ENCODE data around the gene RBM20.
A peak's percentile ranks its signal among the peaks of the same experiment; 100 is the strongest.

Gene RBM20

DNA sequence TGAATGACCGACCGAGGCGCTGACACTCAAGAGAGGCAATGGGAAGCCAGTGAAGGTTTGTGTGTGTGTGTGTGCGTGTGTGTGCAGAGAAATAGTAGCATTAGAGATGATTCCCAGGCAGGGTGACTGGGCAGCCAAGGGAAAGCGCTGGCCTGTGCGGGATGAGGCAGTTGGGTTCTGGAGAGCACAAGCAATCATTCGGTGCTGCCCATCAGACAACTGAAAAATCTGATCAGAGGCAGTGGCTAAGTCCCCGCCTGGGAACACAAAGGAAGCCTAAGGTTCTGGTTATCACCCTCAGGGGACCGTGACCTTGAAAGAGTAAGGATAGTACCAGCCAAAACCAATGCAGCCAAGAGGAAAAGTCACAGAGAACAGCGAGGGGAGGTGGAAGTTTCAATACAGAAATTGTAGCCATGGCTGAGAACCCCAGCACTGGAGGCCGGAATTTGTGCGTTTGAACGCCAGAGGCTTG lies 226.7 kb downstream of the RBM20 start:
- Histone ChIP-seq H4K20me1 (peaks cover 26% of the 10 kb centered on the region), H3K36me3 (peaks cover under 1% of the 10 kb centered on the region; the same call in 1 of the 2 replicates), H3K4me2 (peak overlapping the region; percentile 83), H3K9me3 (no peaks in the 10 kb centered on the region), H3K9ac (peak overlapping the region; percentile 86), H3K27me3 (no peaks in the 10 kb centered on the region), H3K4me1 (peaks cover 61% of the 10 kb centered on the region), H3K27ac (peak overlapping the region; percentile 90), H3K4me3 (peak overlapping the region; percentile 80)
- no peak for TF ChIP-seq Cebpa-rat (IDR thresholded peaks at IDR 0.05)

DNA sequence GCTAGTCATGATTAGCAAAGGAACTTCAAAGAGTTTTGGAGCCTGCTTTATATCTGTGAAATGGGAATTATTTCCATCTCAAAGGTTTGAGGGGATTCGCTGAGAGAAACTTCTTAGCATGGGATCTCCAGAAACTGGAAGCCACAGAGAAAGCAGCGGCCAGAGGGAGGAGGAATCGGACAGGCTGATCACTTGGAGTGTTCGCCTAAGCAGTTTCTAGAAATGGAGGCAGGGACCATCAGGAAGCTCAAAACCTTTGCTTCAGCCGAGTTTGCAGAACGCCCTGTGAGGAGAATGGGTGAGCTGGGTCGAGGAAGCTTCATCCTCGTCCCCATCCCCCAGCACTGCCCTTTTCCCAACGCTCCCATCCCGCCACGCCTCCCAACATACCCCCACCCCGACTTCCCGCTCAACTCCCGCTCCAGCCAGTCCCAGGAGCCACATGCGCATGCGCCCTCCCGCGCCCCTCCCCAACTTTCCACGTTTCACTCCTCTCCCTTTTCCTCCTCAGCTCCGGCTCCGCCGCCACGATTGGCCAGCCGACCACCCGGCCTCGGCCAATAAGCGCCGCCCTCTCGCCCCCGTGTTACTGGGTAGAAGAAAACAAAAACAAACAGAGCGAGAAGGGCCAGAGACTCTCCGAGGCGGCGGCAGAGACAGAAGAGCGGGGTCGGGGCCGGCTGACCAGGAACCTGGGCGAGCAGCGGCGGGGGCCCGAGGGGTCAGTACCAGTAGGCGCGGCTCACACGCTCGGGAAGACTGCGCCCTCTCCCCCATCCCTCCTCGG lies 227.4 kb downstream of the RBM20 start, which contains the start of gene PDCD4:
PDCD4 (plus strand) TSS at position 631 of the 787 bp plus-strand sequence. CDS start 4,100 bp downstream, outside the sequence.
- peak within 1 kb of the TSS; percentile 83 for H3K4me2 ChIP-seq
- peak within 1 kb of the TSS; percentile 90 for H3K27ac ChIP-seq
- peak within 1 kb of the TSS; percentile 80 for H3K4me3 ChIP-seq
- peak within 1 kb of the TSS; percentile 86 for H3K9ac ChIP-seq
- TF ChIP-seq Cebpa-rat (IDR thresholded peaks at IDR 0.05), result no peak
- peaks cover 4% of the 10 kb centered on the region; the same call in 1 of the 2 replicates for H3K36me3 ChIP-seq
- no peaks in the 10 kb centered on the region for H3K27me3 ChIP-seq
- no peaks in the 10 kb centered on the region for H3K9me3 ChIP-seq
- peaks cover 61% of the 10 kb centered on the region for H3K4me1 ChIP-seq
- peaks cover 30% of the 10 kb centered on the region for H4K20me1 ChIP-seq

DNA sequence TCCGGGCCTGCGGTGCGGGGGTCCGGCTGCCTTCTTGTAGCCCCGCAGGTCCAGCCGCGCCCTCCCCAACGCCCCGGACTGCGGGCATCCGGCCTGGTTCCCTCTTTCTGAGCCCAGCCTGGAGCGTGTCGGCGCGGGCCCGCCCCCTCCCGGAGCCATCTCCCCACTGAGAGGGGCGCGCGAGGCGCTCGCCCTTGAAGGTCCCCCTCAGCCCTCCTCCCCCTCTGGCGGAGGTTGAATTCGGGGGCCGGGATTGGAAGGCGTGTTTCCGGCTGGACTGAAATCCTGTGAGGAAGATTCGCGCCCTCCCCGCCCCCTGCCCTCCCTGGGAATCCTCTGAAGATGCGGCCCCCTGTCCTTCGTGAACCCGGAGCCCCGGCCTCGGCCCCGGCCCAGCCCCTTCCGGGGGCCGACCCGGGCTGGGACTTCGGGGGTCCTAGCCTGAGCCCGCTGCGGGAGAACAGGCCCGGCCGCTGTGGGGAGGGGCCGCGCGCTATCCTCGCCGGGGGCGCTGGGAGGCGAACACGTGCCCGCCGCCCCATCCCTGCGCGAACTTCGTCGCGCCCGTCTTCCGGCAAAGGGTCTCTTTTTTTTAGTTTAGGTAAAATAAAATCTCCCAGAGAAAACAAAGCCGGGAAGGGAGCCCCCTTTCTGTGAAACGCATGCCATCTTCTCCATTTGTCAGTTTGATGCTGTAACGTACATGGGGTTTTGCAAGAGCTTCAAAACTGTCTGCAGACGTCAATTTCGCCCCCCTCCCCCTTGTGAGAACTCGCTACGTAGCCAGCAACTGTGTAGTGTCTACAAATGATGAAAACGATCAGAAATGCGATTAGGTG lies 228.2 kb downstream of the RBM20 start:
- Histone ChIP-seq H3K27ac (peak overlapping the region; percentile 90), H3K36me3 (peaks cover 4% of the 10 kb centered on the region; the same call in 1 of the 2 replicates), H4K20me1 (peaks cover 35% of the 10 kb centered on the region), H3K4me3 (peak overlapping the region; percentile 80), H3K4me1 (peaks cover 56% of the 10 kb centered on the region), H3K9me3 (no peaks in the 10 kb centered on the region), H3K27me3 (no peaks in the 10 kb centered on the region), H3K4me2 (peak overlapping the region; percentile 83), H3K9ac (peak overlapping the region; percentile 86)
- TF ChIP-seq Cebpa-rat (IDR thresholded peaks at IDR 0.05), result peak; percentile 65; the same call in 1 of the 2 replicates

DNA sequence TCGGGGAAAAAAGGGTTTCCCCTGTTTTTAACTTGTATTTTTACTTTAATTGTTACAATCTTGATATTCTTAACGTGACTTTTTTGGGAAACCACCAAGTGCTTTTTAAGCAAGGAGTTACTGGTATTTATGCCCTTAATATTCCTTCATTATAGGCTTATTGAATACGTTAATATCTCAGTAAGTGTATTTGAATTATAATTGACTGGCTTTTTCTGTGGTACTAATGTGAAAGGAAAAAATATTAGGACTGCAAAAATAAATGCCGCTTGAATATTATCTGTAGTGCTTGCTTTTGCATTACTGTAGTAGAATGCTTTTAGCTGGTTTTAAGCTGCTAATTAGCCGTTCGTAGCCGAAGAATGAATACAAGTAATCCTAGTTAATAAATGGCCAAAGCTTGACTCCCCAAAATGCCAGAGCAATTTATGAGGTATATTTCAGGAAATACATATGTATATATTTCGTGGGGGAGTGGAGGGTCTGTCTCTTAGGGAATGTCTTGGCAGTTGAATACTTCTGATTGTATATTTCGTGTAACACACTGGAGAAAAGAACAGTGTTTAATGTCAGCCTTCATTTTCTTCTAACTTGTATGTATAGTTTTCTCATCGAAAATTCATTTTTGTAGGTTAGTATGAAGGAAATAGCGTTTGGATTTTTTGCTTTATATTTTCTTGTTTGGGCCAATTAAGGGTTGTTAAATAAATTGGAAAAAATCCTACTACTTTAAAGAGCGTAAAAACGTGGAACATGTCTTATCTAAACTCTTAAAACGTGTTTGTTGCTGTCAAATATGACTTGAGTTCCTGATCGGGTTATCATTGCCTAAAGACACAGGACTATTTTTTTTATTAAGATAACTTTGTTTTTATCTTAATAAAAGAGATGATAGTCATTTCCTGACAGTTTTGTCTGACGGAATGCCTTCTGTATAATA lies 229.1 kb downstream of the RBM20 start:
- Histone ChIP-seq H3K4me3 (peak overlapping the region; percentile 80), H3K9ac (peak overlapping the region; percentile 86), H4K20me1 (peaks cover 37% of the 10 kb centered on the region), H3K4me1 (peaks cover 47% of the 10 kb centered on the region), H3K9me3 (no peaks in the 10 kb centered on the region), H3K27me3 (no peaks in the 10 kb centered on the region), H3K27ac (peak overlapping the region; percentile 90), H3K36me3 (peaks cover 8% of the 10 kb centered on the region; the same call in 1 of the 2 replicates), H3K4me2 (peak overlapping the region; percentile 83)
- TF ChIP-seq Cebpa-rat (IDR thresholded peaks at IDR 0.05), result no peak

DNA sequence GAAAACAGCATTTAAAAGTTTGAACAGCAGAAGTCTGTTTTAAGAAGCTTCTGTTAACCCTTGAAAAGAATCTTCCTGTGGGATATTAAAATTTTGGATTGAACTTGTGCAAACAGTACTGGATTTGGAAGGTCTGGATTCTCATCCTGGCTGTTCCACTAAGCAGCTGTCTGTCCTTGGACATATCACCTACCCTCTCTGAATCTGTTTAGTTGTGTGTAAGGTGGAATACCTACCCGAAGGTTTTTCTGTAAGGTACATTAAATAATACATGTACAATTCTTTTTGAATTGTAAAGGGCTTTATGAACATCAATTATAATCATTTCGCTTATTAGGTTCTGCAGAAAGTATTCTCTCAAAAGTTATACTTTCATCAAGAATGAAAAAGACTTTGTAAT lies 229.8 kb downstream of the RBM20 start:
- H3K4me1 ChIP-seq, result peaks cover 40% of the 10 kb centered on the region
- H3K9me3 ChIP-seq, result no peaks in the 10 kb centered on the region
- peaks cover 40% of the 10 kb centered on the region for H4K20me1 ChIP-seq
- peaks cover 15% of the 10 kb centered on the region; the same call in 1 of the 2 replicates for H3K36me3 ChIP-seq
- peak overlapping the region; percentile 86 for H3K9ac ChIP-seq
- no peak for TF ChIP-seq Cebpa-rat (IDR thresholded peaks at IDR 0.05)
- no peaks in the 10 kb centered on the region for H3K27me3 ChIP-seq
- H3K4me2 ChIP-seq, result peak overlapping the region; percentile 83
- H3K27ac ChIP-seq, result peak overlapping the region; percentile 90
- peak overlapping the region; percentile 80 for H3K4me3 ChIP-seq

DNA sequence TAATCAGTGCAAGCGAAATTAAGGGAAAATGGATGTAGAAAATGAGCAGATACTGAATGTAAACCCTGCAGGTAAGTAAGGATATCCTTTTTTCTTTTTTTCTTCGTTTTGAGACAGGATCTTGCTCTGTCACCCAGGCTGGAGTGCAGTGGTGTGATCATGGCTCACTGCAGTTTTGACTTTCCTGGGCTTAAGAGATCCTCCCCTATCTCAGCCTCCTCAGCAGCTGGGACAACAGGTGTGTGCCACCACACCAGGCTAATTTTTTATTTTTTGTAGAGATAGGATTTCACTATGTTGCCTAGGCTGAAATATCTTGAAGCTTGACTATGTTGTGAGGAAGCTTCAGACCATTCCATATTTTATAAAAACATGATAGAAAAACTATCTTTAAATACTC lies 231.9 kb downstream of the RBM20 start:
- no peak overlapping the region for H3K9ac ChIP-seq
- no peak for TF ChIP-seq Cebpa-rat (IDR thresholded peaks at IDR 0.05)
- H3K36me3 ChIP-seq, result peaks cover 24% of the 10 kb centered on the region
- no peak overlapping the region for H3K4me3 ChIP-seq
- peaks cover 21% of the 10 kb centered on the region for H3K4me1 ChIP-seq
- H3K27me3 ChIP-seq, result no peaks in the 10 kb centered on the region
- peaks cover 51% of the 10 kb centered on the region for H4K20me1 ChIP-seq
- H3K9me3 ChIP-seq, result no peaks in the 10 kb centered on the region
- H3K4me2 ChIP-seq, result no peak overlapping the region
- no peak overlapping the region for H3K27ac ChIP-seq

DNA sequence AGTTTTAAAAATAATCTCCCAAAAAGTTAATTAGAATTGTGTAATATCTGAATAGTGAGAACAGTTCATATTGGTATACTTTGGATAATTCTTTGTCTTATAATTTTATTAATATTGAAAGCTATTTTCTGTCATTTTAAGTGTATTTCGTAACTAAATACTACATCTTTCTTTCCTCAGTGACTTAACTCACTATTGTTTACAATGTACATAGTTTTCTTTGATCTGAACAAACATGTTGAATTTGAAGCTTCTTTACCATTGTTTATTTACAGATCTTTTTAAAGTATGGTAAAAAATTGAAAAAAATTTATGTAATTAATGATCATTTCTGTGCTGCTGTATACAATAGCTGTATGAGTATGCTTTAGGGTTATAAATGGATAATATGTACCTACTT lies 232.7 kb downstream of the RBM20 start:
- Histone ChIP-seq H3K27ac (no peak overlapping the region), H3K27me3 (no peaks in the 10 kb centered on the region), H3K4me1 (peaks cover 17% of the 10 kb centered on the region), H3K9me3 (no peaks in the 10 kb centered on the region), H4K20me1 (peaks cover 59% of the 10 kb centered on the region), H3K9ac (no peak overlapping the region), H3K4me2 (no peak overlapping the region), H3K36me3 (peaks cover 32% of the 10 kb centered on the region), H3K4me3 (no peak overlapping the region)
- TF ChIP-seq Cebpa-rat (IDR thresholded peaks at IDR 0.05), result no peak

DNA sequence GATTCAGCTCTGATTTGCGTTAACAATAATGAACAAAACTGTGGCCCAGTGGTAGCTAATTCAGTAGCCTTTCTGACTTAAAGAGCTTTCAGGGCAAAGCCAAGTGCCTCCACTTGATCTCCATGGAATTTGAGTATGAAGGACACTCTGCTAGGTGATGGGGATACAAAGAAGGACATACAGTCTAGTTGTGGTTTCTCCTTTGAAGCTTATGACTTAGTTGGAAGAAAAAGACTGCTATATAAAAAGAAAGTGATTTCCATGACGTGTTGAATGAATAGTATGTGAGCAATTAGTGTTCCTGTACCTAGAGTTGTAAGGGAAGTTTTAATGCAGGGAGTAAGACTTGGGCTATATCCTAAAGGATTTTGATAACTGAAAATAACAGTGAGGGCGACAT lies 235.9 kb downstream of the RBM20 start:
- no peak overlapping the region for H3K4me2 ChIP-seq
- peaks cover 49% of the 10 kb centered on the region for H3K36me3 ChIP-seq
- no peak overlapping the region for H3K27ac ChIP-seq

DNA sequence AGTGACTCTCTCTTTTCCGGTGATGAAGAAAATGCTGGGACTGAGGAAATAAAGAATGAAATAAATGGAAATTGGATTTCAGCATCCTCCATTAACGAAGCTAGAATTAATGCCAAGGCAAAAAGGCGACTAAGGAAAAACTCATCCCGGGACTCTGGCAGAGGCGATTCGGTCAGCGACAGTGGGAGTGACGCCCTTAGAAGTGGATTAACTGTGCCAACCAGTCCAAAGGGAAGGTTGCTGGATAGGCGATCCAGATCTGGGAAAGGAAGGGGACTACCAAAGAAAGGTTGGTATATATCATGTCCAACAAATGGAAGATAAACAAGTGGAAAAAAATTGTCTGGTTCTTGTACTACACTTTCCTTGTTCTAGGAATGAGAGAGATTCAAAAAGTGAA lies 237.1 kb downstream of the RBM20 start:
- Histone ChIP-seq H3K9me3 (no peaks in the 10 kb centered on the region), H3K9ac (no peak overlapping the region), H3K4me3 (no peak overlapping the region), H3K4me1 (peaks cover 15% of the 10 kb centered on the region), H4K20me1 (peaks cover 48% of the 10 kb centered on the region), H3K36me3 (peaks cover 51% of the 10 kb centered on the region), H3K4me2 (no peak overlapping the region), H3K27ac (no peak overlapping the region), H3K27me3 (no peaks in the 10 kb centered on the region)
- TF ChIP-seq Cebpa-rat (IDR thresholded peaks at IDR 0.05), result no peak

More for the DNA sequence above, 235.9 kb downstream of the RBM20 start:
- H3K4me1 ChIP-seq, result peaks cover 15% of the 10 kb centered on the region
- H3K9me3 ChIP-seq, result no peaks in the 10 kb centered on the region
- TF ChIP-seq Cebpa-rat (IDR thresholded peaks at IDR 0.05), result no peak
- H3K4me3 ChIP-seq, result no peak overlapping the region
- no peak overlapping the region for H3K9ac ChIP-seq
- H3K27me3 ChIP-seq, result no peaks in the 10 kb centered on the region
- H4K20me1 ChIP-seq, result peaks cover 54% of the 10 kb centered on the region
